Measurements from ENCODE around the gene SIT1.
A peak's percentile ranks its signal among the peaks of the same experiment; 100 is the strongest.

Gene SIT1, protein sequence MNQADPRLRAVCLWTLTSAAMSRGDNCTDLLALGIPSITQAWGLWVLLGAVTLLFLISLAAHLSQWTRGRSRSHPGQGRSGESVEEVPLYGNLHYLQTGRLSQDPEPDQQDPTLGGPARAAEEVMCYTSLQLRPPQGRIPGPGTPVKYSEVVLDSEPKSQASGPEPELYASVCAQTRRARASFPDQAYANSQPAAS

DNA sequence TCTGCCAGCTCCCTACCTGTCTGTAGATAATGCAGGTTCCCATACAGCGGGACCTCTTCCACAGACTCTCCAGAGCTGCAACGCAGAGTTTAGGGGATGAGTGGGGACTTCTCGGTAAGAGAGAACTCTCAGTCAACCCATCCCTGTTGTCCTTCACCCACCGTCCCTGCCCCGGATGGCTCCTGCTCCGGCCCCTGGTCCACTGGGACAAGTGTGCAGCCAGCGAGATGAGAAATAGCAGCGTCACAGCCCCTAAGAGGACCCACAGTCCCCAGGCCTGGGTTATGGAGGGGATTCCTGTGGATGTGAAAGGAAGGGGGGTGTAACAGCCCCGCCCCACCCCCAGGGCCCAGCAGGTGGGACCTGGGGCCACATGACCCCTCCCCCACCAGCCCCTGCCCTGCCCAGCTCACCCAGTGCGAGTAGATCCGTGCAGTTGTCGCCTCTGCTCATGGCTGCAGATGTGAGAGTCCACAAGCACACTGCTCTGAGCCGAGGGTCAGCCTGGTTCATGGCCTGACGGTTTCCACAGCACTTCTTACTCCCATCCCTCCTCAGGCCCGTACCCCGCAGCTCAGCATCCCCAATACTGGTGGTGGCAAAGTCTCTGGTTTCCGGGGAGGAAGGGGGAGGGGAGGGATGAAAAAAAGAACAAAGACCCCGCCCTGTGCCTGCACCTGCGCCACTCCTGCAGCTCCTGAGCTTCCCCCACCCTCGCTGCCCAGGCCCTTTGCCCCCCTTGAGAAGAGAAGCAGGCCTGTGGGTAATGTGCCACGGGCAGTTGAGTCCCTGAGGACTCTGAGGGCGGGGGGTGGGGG, at the start of gene SIT1:
Gene SIT1, minus strand, starts transcription at position 591 of the 818 bp plus-strand sequence. Its CDS starts 78 bp downstream, at position 513.
- peak; percentile 76 for DNase-seq

DNA sequence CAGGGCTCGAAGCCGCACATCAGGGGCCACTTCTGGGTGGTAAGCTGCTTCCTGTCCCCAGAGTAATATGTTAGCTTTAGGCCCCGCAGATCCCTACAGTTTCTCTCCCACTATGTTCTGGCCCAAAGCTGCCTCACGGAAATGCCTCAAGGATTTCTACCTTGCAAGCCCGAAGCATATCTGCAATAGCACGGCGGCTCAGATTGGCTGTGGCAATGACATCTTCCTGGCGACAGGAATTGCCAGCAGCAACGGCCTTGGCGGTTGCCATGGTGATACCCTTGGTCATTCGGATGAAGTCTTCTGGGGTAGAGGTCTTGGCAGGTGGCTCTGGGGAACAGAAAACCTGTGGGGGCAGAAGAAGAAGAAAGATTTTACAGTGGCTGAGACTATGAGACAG, 49.3 kb upstream of the SIT1 start:
- DNase-seq, result no peak

DNA sequence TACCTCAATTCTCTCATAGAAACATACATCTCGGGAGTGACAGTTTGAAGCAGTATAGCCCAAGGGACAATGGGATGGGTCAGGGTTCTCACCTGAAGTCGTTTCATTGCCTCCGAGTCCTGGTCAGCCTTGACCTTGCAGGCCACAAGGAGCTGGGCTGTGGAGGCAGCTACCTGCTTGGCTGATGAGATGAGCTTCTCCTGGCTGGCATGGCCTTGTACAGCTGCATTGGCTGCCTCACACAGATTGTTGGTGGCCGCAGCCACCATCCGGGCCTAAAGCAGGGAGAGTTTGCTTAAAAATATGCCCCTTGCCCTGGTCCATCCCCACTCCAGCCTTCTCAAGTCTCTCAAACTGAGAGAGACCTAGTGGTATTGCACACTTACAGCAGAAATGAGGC, 47.5 kb upstream of the SIT1 start:
- DNase-seq, result no peak

DNA sequence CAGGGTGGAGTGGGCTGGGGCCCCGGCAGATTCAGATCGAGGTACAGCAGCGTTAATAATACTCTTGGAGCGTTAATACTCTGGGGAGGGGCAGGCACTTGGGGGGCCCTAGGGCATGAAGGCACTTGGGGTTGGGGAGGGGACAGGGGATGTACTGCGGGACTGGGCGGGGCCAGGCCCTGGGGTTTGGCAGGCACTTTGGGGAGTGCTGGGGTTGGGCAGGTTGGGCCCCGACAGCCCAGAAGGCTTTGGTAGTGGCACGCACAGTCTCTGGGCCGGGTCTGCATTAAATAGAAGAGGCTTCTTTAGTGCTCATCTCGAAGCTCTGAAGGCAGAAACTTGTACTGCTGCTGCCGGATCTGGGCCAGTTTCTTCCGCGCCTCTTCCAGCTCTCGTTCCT, 46.8 kb upstream of the SIT1 start:
- DNase-seq, result no peak

DNA sequence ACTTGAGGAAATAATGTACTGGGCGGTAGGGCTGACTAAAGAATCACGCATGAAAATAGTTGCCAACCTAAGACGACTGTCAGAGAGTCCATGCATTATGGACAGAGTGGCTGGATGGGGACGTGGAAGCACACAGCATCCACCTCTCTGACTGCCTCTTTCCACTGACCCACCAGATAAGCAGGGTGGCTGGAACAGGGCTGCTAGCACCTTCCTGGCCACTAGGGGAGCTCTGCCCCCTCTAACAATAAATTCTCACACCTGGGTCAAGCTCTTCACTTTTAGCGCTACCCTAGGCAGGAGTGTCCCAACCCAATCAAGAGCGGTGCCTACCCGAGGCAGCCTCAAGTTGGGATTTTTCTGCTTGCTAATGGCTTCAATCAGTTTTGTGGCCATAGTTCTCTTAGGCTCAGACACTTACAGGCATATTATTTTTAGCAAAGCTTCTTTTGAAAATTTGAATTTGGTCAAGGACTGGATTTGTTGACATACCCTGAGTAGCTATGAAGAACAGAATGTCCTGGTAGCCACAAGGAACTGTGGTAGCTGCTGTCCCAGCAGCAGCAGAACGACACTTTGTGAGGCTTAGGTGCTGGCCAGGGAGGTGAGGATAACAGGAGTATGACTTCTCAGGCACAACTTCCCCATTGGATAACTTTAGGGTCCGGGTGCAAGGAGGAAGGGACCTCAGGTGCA, 45.9 kb upstream of the SIT1 start:
- peak; percentile 81 for DNase-seq

DNA sequence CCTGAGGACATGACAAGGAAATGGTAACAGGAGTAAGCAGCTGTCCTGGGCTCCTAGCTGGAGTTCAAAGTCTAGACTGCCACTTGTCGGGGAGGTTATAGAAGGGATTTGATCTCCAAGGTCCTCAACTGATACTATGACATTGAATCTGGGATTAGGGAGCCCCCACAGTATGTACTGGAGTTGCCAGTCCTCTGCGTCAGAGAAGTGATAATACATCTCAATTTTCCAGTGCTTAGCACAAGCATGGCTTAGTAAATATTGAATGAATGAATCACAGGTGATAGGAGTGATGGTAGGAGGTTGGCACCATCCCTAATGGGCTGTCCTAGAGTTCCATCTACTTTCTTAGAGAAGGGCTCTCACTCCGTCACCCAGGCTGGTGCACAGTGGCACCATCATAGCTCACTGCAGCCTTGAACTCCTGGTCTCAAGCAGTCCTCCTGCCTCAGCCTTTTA, 45.2 kb upstream of the SIT1 start:
- DNase-seq, result no peak

DNA sequence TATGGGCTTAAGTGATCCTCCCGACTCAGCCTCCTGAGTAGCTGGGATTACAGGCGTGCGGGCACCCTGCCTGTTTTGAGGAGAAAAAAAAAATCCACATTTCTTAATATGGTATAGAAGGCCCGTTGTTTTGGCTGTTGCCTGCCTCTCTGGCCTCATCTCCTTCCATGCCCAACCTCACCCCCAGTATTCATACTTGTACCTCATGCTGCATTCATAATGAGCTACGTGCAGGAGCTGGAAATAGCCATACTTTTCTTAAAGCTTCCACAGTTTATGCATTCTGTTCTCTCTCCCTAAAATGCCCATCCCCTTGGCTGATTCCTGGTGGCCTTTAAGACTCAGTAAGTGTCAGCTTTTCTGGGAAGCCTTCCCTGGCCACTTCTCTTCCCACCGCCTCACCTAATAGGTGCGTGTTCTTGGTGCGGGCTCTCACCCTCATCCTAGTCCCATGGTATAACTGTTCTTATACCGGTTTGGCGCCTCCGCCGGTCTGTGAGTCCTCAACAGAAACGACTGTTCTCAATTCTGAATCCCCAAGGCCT, 41.1 kb upstream of the SIT1 start:
- DNase-seq, result no peak

DNA sequence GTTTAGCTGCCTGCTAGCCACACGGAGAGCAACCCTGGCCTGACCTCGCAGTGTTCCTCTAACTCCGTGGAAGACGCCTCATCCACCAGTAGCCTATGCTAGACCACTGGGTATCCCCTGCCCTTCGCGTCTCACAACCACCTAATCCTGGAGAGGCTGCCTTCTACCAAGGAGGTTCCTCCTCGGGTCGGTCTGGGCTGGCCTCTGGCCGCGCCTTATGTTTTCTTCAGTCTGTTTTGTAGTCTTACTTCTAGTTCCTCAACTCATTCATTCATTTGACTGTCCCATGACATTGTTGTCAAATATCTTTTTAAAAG, 40.6 kb upstream of the SIT1 start:
- peak; percentile 62 for DNase-seq

DNA sequence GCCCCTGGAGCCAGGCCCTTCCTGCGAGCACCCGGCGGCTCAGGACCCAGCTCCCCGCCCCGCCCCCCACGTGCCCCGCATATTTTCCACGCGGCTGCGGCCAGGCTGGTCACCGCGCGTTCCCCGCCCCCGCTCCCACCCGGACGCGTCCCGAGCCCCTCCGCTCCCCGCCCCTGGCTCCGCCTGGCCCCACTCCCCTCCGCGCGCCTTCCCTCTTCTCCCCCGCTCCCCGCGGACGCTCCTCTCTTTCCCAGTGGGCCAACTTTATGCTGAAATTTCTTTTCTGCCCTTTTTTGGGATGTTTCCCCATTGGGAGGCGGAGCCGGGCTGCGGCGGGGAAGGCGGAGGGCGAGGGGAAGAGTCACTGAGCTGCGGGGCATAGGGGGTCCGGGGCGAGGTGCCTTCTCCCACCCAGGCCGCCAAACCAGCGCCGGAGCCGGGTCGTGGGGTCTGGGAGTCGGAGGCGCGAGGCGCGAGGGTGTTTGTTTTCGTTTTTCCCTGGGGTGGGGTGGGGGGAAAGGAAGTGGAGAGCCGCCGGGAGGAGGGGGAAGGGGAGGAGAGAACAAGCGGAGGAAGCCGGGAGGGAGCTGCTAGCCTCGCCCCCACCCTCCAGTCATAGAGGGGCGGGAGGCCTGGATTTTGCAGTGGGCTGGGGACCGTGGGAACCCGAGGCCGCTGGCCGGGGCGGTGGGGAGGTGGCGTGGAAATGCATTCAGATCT, 40.0 kb upstream of the SIT1 start:
- peak; percentile 69 for DNase-seq

DNA sequence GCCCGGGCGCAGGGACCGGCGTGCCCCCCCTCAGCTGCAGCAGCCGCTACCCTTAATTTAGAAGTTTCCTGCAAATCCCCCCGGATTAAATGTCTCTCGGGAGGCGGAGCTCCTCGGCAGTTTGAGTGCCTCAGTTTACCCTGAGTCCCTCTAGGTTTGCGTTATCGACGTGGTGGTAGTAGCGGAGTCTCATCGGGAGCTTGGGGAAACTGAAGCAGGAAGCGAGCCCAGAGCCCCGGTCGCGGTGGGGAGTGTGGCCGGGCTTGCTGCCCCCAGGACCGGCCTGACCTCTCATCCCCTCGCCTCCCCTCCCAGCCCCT, 39.5 kb upstream of the SIT1 start:
- no peak for DNase-seq

DNA sequence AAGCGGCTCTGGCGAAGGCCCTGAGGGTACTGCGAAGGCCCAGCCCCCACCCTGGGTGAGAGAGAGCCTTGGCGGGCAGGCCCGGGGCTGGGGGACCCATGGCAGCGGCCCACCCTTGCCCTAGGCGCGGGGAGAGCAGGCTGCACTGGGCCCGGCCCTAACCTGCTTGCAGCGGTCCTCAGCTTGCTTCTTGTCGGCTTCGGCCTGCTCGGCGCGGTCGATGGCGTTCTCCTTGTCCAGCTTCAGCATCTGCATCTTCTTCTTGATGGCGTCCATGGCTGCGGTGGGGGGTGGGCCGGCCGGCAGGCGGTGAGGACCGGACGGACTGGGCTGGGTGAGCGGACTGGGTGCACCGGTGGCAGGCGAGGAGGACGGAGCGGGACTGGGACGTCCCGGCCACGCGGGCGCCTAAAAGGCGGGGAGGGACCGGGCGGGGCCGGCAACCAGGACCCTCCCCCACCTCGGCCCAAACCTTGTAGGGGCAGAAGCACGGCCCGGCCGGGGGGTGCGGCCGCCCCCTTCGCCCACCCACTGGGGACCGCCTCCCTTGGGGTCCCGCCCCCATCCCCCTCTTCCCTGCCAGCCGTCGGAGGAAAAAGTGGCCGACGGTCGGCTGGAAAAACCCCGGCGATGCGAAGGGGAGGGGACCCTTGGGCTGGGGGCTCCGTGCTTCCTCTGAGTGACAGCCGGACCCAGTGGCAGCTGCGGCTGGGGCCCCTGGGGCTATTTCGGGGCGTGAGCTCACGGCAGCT, 39.0 kb upstream of the SIT1 start, which contains the start of gene TPM2:
Gene TPM2, minus strand, starts transcription at position 384 of the 752 bp plus-strand sequence. Its CDS starts 108 bp downstream, at position 276.
- no peak for DNase-seq

DNA sequence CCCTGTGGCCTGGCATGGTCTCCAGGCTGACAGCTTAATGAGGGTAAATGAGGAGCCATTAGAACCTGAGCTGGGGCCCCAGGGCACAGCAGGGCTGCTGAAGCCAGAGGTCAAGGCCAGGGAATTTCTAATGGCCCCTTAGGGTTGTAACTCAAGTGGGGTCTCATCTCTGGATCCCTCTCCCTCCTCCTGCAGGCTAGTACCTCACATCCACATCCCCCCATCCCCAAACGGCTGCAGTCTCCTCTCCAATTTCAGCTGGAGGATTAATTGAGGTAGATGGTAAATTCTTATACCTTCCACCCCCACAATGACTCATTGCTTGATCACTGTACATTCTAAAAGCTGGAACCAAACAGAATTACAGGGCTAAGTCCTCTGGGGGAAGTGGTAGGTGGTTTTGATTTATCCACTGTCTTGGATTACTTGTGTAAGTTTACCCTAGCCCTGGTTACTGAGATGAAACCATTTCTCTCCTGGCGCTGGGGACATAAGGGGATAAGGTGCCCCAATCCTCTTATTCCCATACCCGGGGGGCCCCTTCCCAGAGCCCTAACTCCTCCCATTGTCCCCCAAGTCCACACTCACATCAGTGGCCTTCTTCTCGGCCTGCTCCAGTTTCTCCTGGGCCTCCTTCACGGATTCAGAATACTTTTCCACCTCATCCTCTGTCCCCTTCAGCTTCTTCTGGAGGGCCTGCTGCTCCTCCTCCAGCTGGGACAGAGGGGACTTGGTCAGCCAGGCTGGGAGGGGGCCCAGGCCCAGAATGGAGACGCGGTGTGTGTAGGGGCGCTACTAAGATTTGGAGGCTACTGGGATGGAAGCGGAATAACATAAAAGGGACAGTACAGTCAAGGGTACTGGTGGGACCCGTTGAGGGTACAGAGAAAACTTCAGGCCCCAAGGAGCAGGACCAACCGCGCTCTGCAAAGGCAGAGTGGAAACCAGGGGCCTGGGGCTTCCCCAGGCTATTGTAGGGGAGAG, 38.1 kb upstream of the SIT1 start:
- peak; percentile 64 for DNase-seq

DNA sequence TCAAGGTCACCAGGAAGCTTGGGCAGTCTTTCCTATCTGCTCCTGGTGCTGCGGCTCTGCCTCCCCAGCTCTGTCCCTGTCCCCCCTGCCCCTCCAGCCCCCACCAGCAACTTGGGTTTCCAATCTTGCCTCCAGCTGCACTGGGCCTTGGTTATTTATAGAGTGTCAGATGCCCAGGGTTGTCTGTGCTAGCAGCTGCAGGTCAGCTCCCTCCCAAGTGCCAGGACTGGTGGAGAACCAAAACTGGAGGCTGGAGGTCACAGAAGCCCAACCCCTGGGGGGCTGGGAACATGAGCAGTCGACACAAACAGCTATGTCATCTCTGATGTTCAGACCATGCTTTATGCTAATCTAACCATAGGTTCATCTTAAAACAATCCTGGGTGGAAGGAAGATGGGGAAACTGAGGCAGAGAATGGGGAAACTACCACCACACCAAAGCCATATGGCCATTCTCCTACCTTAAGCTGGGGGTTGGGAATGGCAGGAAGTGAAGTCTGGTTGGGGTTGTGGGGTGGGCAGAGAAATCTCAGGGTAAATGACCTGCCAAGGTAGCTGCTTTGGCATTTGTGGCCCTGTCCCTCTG, 37.3 kb upstream of the SIT1 start:
- DNase-seq, result no peak

DNA sequence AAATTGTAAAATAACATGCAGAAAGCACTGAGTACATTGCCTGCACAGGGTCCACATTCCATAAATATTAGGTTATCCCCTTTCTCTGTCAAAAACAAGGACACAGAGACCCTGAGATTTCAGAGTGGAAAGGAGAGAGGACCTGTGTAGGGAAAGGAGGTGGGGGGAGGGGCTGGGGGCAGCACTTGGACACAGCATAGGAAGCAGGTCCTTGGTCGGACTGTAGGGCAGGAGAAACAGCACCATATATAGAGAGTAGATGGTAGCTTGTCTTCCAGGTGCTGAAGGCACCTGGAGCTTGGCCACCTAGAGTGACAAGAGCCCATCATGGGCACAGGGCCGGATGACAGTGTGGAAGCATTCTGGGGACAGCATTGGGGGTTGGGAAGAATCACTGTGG, 36.6 kb upstream of the SIT1 start:
- DNase-seq, result no peak

DNA sequence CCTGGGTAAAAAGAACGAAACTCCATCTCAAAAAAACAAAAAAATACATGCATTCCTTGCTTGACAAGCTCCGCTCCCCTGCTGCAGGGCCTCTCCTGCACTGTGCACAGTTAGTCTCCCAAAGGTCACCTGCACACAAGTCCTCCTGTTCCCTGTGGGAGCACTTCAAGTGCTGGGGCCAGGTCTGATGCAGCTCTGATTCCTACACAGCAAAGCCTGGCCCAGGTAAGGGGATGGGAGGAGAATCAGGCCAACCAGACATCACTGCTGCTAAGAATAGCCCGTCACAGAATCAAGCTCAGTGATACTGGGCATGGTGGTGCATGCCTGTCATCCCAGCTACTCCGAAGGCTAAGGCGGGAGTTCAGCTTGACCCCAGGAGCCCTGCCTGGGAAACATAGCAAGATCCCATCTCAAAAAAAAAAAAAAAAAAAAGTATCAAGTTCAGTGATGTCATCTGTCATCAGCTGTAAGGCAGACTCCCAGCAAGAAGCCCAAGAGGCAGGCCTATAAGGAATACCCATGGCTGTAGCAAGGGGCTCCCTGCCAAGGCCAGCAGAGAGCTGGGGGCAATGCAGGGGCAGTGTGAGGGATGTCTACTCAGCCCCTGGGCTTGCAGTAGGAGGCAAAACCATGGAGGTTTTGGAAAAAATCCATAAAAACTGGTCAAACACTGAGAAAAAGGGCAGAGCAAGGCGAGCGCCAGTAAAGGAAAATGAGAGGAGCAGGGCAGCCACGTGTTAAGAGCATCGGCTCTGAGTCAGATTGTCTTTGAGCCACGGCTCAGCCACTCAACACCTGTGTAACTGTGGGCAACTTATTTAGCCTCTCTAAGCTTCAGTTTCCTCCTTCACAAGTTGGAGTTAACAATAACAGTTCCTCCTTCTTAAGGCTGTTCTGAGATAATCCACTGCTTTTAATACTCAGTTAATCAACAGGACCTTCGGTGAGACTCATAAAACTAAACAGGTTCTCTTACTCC, 35.8 kb upstream of the SIT1 start:
- no peak for DNase-seq

DNA sequence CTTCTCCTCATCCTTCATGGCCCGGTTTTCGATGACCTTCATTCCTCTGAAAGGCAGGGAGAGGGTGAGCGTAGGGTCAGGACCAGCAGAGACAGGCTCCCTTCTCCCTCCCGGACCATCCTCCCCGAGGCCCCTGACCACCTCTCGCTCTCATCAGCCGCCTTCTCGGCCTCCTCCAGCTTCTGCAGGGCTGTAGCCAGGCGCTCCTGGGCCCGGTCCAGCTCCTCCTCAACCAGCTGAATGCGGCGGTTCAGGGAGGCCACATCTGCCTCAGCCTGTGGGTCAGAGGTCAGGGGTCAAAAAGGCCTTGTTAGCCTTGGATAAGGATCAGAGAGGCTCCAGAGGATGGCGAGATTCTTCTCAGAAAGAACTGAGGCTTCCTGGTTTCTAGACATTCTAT, 34.8 kb upstream of the SIT1 start:
- DNase-seq, result no peak

DNA sequence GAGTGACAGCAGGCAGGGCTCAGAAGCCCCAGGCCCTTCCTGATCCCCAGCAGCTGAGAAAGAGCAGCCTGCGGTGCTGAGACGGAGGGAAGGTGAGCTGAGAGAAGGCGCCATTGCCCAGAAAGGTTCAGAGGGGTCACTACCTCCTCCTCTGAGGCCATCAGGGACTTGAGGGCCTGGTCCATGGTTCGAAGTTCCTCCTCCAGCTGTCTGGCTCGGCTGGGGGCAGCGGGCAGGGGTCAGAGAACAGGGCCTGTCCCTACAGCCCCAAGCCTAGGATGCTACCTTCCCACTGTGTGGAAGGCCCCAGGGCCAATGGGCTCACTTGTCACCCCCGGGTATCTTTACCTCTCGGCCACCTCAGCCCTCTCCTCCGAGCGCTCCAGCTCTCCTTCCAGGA, 34.2 kb upstream of the SIT1 start:
- DNase-seq, result no peak

DNA sequence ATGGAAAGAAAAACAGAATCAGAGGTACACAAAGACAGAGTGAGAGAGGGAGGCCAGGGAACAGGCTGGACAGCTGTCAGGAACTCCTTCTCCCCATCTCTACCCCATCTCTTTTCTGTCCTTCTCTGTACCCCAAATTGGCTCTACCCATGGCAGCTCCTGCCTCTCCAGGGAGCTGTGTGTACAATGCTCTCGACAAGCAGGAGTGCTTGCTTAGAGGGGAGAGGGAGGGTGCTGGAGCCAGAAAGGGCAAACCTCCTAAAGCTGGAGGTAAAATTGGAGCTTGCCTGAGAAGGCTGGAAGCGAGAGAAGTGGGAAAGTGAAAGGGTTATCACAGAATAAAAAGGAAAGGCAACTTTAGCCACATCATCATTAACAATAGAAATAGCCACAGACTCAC, 32.6 kb upstream of the SIT1 start:
- no peak for DNase-seq

DNA sequence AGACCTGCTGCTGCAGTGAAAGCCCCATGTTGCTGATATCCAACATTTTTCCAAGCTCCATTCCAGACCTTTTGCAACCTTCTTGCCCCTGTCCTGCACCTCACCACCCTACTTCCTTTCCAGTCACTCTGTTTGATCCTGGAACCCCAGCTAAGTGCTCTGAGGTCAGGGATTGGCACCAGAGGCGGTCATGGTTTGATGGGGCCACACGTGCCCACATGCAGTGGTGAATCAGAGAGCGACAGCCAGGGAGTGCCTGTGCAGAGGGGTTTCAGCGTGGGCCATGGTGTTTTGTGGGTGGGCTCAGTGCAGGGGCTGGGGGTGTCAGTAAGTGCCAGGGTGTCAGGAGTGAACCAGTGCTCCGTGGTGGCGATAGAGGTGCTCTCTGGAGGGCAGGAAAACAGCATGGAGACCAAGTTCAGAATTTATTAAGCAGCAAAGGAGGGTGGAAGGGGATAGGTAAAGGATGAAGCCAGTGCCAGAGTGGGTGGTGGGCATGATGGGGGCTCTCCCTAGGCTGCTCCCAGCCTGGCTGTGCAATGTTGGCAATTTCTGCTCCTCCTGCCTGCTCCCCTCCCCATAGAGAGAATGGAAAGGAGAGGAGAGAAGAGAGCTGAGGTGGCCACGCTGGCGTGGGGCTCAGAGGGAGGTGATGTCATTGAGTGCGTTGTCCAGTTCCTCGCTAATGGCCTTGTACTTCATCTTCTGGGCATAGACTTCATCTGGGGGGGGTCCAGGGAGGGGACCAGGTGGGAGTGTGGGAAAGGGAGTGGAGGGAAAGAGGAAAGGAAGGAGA, 32.0 kb upstream of the SIT1 start:
- no peak for DNase-seq

All from activated CD8-positive, alpha-beta memory T cell treated with anti-CD3 and anti-CD28 coated beads for 24 hours (primary cell).